Skeletal muscle tissue (tissue), 4 donors: ENCODE measurements around the gene KCNQ5. TPM values are rescaled to one million over a fixed set of nuclear protein-coding genes. Genes with fewer than 3 reads are reported as not detected.

Experiments used
- H3K27ac ChIP-seq: one replicate; pipeline ENCODE4 v1.7.0; 2013; ENCODE audit warnings: mild to moderate bottlenecking, low read depth, low read length, inconsistent platforms
- H3K27me3 ChIP-seq, 3 donors: one replicate each; pipeline ENCODE4 v1.7.0; 2013; ENCODE audit warnings: low read length in 3 of 3; ENCODE audit not compliant: control insufficient read depth in 3 of 3, insufficient read depth in 3 of 3
- H3K36me3 ChIP-seq, 3 donors: one replicate each; pipeline ENCODE4 v1.7.0; 2013; ENCODE audit warnings: low read length in 3 of 3; ENCODE audit not compliant: control insufficient read depth in 3 of 3, insufficient read depth in 3 of 3
- H3K4me1 ChIP-seq, 3 donors: one replicate each; pipeline ENCODE4 v1.7.0; 2013; ENCODE audit warnings: low read length in 3 of 3, mild to moderate bottlenecking in 3 of 3; ENCODE audit not compliant: control insufficient read depth in 3 of 3, insufficient read depth in 3 of 3
- H3K4me3 ChIP-seq, 3 donors: one replicate each; pipeline ENCODE4 v1.7.0; 2013; ENCODE audit warnings: low read length in 3 of 3
- H3K9ac ChIP-seq, 3 donors: one replicate each; pipeline ENCODE4 v1.7.0; 2013; ENCODE audit warnings: low read length in 3 of 3, mild to moderate bottlenecking in 3 of 3, moderate library complexity in 2 of 3, low read depth in 1 of 3
- H3K9me3 ChIP-seq, 3 donors: one replicate each; pipeline ENCODE4 v1.7.0; 2013; ENCODE audit warnings: low read length in 3 of 3; ENCODE audit not compliant: control insufficient read depth in 3 of 3
- total RNA-seq: library from RNA; depleted of rRNA; stranded (reverse); fragments of >200 nt; gene quantifications from one replicate; pipeline ENCODE4 v1.2.3, GENCODE V29; 2014
- donor health status: Osteomylitis.

KCNQ5 gene
- total RNA-seq, 1 donor from 2014 or later = 0.52 TPM

GRCh38 chr6:72669324-72669723 is 47.5 kb downstream of the KCNQ5 start:
- H3K4me3 ChIP-seq = no peak overlapping the region
- no peaks in the 10 kb centered on the region for H3K27me3 ChIP-seq
- no peaks in the 10 kb centered on the region for H3K36me3 ChIP-seq
- H3K9me3 ChIP-seq = no peaks in the 10 kb centered on the region
- peaks cover 0 to 4% (median 0%) of the 10 kb centered on the region in 3 donors for H3K4me1 ChIP-seq
- no peak overlapping the region for H3K9ac ChIP-seq
- H3K27ac ChIP-seq = no peak overlapping the region

GRCh38 chr6:72672906-72673305 is 51.0 kb downstream of the KCNQ5 start:
- H3K4me3 ChIP-seq = no peak overlapping the region
- no peaks in the 10 kb centered on the region for H3K9me3 ChIP-seq
- no peak overlapping the region for H3K9ac ChIP-seq
- no peaks in the 10 kb centered on the region for H3K36me3 ChIP-seq
- peaks cover 0 to 4% (median 0%) of the 10 kb centered on the region in 3 donors for H3K4me1 ChIP-seq
- no peak overlapping the region for H3K27ac ChIP-seq
- H3K27me3 ChIP-seq = no peaks in the 10 kb centered on the region

- Histone ChIP-seq H3K4me1 (no peaks in the 10 kb centered on the region), H3K27ac (no peak overlapping the region), H3K27me3 (no peaks in the 10 kb centered on the region), H3K4me3 (no peak overlapping the region), H3K36me3 (no peaks in the 10 kb centered on the region), H3K9me3 (no peaks in the 10 kb centered on the region), H3K9ac (no peak overlapping the region)
Observed at GRCh38 chr6:72674842-72675241, 53.0 kb downstream of the KCNQ5 start.

DNA sequence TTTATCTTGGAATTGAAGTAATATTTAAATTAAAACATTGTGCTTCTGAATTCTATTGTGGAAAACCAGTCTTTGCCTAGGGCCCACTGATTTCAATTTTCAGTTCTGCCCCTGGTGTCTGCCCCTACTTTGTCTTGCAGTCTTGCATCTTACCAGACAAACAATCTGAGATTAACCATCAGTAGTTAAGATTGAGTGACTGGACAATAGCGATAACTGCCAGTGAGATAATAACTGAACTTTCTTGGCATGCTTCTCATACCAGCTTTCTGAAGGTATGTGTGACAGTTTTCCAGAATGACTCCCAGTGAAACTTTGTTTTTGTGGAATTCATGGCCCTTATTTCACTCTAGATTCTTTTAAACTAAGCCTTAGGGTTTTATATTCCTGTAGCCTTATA is 53.5 kb downstream of the KCNQ5 start:
- no peak overlapping the region for H3K9ac ChIP-seq
- H3K27me3 ChIP-seq = no peaks in the 10 kb centered on the region
- no peak overlapping the region for H3K4me3 ChIP-seq
- no peaks in the 10 kb centered on the region for H3K36me3 ChIP-seq
- H3K4me1 ChIP-seq = no peaks in the 10 kb centered on the region
- H3K9me3 ChIP-seq = no peaks in the 10 kb centered on the region
- H3K27ac ChIP-seq = no peak overlapping the region

DNA sequence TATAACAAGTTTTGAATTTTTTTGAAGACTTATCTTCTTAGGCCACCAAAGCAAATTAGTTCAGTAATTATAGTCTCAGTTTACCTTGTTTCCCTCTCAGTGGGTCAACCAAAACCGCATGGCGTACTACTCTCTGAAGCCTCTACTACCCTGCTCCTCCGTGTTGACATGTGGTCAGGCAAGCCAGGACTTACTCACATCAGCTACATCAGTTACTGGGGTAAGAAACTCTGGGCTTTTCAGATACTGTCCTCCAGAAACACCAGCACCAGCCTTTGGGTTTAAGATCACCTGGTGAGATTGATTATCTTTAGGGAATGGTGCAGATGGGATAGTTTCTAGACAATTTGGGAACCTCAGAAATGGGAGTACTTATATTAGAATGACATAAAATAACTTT is 55.1 kb downstream of the KCNQ5 start:
- Histone ChIP-seq H3K4me3 (no peak overlapping the region), H3K27ac (no peak overlapping the region), H3K4me1 (no peaks in the 10 kb centered on the region), H3K9me3 (no peaks in the 10 kb centered on the region), H3K27me3 (no peaks in the 10 kb centered on the region), H3K9ac (no peak overlapping the region), H3K36me3 (no peaks in the 10 kb centered on the region)

DNA sequence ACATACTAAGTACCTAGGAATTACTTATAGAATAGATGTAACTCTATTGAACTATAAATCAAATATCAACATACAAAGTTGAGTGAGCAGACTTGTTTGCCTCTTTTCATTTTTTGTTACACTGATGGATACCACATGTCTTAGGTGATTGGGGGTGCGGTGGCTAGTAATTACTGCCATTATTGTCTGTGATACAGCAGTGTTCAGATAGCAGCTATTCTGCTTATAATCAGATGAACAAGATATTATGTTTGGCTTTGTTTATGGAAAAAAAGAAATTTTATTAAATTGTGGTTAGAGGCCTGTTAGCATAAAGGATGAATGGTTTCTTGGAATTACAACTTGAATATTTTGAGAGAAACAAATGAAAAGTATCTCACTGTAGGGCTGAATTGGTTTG is 55.9 kb downstream of the KCNQ5 start:
- Histone ChIP-seq H3K4me3 (no peak overlapping the region), H3K27me3 (no peaks in the 10 kb centered on the region), H3K9me3 (no peaks in the 10 kb centered on the region), H3K9ac (no peak overlapping the region), H3K36me3 (no peaks in the 10 kb centered on the region), H3K4me1 (no peaks in the 10 kb centered on the region), H3K27ac (no peak overlapping the region)

DNA sequence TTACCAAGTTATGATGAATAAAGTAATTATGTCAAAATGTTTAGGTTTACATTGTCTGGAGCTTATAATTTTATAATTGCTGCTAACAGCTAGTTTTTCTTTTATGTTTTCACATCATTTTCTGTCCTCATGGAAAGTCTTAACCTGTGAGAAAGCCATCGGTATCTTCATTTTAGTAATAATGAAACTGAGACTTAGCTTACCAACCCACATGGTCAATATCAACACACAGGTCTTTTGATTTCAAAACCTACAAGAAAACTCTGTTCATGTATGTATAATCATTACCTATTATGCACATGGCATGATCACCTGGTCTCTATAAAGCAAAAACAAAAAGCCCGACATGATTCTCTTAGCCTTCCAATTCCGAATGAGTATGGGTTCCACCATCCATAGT is 61.9 kb downstream of the KCNQ5 start:
- Histone ChIP-seq H3K4me3 (no peak overlapping the region), H3K36me3 (no peaks in the 10 kb centered on the region), H3K27me3 (no peaks in the 10 kb centered on the region), H3K9me3 (no peaks in the 10 kb centered on the region), H3K9ac (no peak overlapping the region), H3K27ac (no peak overlapping the region), H3K4me1 (no peaks in the 10 kb centered on the region)

DNA sequence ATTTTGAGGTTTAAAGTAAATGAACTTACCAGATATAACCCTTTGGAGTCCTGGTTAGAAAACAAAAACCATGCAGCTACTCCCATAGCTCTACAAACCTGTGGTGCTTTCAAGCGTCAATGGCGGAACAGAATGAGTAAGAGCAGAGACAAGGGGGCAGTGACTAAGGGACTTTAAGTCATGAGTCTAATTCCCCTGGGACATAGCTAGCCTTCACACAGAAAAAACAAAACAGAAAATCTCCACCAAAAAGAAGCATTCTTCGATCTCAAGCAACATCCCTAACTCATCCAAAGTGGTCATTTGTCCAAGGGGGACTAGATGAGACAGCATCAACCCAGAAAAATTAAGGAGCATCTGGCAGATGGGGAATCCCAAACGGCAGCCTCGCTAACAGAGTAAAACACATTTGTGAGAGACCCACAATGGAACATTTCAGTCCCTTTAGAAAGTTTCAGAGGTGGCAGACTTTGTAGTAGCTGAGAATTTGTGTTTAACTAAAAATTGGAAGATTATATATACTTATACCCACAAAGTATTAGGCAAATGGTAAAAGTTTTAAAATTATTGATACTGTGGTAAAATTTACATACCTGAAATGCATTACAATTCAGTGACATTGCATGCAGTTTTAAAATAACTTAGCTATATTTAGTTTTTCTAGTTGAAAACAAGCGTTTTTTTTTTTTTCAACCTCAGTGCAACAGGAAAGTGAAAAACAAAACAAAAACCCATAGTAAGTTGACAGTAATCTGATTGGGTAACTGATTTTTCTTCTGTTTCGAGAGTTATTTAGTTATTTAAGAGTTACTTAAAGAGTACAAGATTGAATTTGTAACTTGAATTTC is 67.5 kb downstream of the KCNQ5 start:
- no peak overlapping the region for H3K27ac ChIP-seq
- H3K4me1 ChIP-seq = no peaks in the 10 kb centered on the region
- H3K27me3 ChIP-seq = no peaks in the 10 kb centered on the region
- no peak overlapping the region for H3K9ac ChIP-seq
- no peaks in the 10 kb centered on the region for H3K36me3 ChIP-seq
- H3K9me3 ChIP-seq = no peaks in the 10 kb centered on the region
- no peak overlapping the region for H3K4me3 ChIP-seq

DNA sequence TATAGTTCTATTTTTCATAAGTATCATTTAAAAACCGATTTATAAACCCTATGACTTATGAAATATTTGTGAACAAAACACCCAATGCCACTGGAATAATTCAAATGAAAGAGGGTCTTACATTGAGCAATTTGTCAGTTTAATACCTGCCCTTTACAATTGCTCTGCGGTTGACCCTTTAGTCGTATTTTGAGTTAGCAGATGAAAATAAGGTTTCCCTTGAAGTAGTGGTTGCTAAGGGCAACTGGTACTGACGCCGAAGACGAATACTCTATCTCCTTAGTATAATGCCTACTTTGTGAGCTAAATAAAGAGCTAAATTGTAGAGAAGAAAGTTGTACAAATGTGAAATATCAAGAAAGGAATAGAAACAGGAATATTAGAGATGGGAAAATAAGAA is 69.4 kb downstream of the KCNQ5 start:
- Histone ChIP-seq H3K27ac (no peak overlapping the region), H3K9ac (no peak overlapping the region), H3K4me1 (no peaks in the 10 kb centered on the region), H3K36me3 (no peaks in the 10 kb centered on the region), H3K9me3 (no peaks in the 10 kb centered on the region), H3K4me3 (no peak overlapping the region), H3K27me3 (no peaks in the 10 kb centered on the region)

DNA sequence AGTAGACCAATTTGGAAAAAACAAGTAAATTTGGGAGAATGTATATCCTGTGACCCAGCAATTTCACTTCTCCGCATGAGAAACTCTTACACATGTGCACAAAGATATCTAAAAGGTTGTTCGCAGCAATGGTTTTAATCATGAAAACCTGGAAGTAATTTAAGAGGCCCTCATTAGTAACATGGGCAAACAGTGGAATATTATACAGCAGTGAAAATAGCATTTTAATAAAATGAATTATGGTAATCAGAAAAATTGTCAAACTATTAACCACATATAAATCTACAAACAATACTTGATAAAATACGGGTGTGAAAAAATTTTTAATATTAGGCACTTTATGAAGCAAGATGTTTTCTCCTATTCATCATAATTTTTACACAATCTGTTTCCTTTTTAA is 74.2 kb downstream of the KCNQ5 start:
- Histone ChIP-seq H3K4me3 (no peak overlapping the region), H3K27me3 (no peaks in the 10 kb centered on the region), H3K27ac (no peak overlapping the region), H3K9ac (no peak overlapping the region), H3K36me3 (no peaks in the 10 kb centered on the region), H3K9me3 (no peaks in the 10 kb centered on the region), H3K4me1 (no peaks in the 10 kb centered on the region)
